ENCODE data around the gene LGR4.

DNA sequence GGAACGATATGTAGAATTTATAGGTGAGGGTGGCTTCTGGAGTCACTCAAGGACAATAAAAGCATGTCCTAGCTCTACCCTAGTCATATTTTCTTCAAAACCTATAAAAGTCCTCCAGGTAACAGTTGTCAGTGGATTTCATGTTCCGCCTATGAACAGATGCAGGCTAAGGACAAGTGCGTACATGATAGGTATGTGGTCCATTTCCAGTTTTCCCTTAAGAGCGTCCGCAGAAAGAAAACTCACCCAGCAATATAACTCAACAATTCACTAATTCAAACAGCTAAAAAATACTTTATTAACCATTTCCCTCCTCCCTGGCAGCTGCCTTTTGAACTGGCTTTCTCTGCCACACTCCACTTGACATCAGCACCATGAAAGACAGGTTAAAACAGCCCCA lies 59.4 kb downstream of the LGR4 start:
- TF ChIP-seq SUZ12 (IDR thresholded peaks at IDR 0.05) (no peak), SP1 (IDR thresholded peaks at IDR 0.05) (no peak), ZNF384 (IDR thresholded peaks at IDR 0.05) (no peak), LEF1 (IDR thresholded peaks at IDR 0.05; ENCODE audit: borderline replicate concordance) (no peak)

All from HEK293T (cell line).